ENCODE measurements around the gene EPHX1. TPM values are rescaled to one million over a fixed set of nuclear protein-coding genes. Genes with fewer than 3 reads are reported as not detected.

The EPHX1 gene
- total RNA-seq, 4 donors from 2014 or later = 89.0 to 177 (median 156) TPM

DNA sequence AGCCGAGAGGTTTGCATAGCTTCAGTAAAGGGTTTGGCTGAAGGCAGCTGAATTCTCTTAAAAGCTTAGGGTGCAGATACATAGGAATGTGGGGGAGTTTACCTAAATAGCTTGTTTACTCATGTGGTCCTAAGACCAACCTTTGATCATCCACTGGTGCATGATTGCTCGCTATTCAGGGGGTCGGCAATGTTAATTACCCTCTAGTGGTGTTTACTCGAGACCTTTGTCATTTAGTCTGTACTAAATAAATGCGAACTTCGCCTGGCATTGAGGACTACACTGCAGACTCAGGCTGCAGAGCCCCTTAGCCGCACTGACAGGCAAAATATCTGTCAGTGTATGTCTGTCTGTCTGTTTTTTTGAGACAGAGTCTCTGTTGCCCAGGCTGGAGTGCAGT, 40.4 kb downstream of the EPHX1 start:
- no peak for ATAC-seq (ENCODE audit: low FRiP score)
- DNase-seq (ENCODE audit: low spot score) = no peak
- TF ChIP-seq, protein P1, sequence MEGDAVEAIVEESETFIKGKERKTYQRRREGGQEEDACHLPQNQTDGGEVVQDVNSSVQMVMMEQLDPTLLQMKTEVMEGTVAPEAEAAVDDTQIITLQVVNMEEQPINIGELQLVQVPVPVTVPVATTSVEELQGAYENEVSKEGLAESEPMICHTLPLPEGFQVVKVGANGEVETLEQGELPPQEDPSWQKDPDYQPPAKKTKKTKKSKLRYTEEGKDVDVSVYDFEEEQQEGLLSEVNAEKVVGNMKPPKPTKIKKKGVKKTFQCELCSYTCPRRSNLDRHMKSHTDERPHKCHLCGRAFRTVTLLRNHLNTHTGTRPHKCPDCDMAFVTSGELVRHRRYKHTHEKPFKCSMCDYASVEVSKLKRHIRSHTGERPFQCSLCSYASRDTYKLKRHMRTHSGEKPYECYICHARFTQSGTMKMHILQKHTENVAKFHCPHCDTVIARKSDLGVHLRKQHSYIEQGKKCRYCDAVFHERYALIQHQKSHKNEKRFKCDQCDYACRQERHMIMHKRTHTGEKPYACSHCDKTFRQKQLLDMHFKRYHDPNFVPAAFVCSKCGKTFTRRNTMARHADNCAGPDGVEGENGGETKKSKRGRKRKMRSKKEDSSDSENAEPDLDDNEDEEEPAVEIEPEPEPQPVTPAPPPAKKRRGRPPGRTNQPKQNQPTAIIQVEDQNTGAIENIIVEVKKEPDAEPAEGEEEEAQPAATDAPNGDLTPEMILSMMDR (IDR thresholded peaks at IDR 0.05) = no peak

DNA sequence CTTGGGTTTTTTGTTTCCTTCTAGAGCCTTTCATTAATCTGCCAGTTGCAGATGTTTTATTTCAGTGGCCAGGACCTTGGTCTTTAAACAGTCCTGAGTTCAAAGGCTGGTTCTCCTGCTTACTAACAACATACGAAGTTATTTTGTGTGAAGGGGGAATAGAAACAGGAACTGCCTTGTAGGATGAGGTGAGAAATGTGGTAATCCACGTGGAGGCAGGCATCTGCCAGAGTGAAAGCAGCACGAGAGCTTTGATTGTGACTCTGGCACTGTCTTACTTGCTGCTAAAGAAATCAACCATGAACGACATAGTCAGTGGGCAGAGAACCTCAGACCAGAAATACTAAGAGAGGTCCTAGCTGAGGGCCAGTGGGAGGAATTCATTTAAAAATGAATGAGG, 41.9 kb downstream of the EPHX1 start:
- ATAC-seq (ENCODE audit: low FRiP score) (no peak), DNase-seq (ENCODE audit: low spot score) (no peak)
- TF ChIP-seq, protein P1 (IDR thresholded peaks at IDR 0.05) = no peak

- TF ChIP-seq, protein P1 (IDR thresholded peaks at IDR 0.05) = no peak
- ATAC-seq (ENCODE audit: low FRiP score) (no peak), DNase-seq (ENCODE audit: low spot score) (no peak)
Observed at GRCh38 chr1:225852413-225853124, 42.6 kb downstream of the EPHX1 start.

DNA sequence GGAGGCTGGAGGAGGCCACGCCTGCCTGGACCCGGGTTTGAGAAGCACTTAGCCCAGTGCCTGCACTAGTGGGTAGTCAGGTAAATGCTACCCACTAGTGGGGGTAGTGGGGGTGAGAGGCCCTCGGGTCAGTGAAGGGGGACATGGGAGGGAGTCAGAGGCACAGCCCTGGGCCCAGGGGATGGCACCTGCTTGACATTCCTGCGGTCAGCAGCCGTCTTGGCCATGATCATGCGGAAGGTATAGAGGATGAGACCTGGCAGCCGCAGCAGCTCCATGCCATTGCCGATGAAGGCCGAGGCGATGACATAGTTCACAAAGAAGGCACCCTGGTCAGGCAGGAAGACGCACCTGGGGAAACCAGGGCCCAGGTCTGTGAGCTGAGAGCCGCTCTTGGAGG, 43.5 kb downstream of the EPHX1 start:
- DNase-seq (ENCODE audit: low spot score) (no peak), ATAC-seq (ENCODE audit: low FRiP score) (no peak)
- TF ChIP-seq, protein P1 (IDR thresholded peaks at IDR 0.05) = no peak

DNA sequence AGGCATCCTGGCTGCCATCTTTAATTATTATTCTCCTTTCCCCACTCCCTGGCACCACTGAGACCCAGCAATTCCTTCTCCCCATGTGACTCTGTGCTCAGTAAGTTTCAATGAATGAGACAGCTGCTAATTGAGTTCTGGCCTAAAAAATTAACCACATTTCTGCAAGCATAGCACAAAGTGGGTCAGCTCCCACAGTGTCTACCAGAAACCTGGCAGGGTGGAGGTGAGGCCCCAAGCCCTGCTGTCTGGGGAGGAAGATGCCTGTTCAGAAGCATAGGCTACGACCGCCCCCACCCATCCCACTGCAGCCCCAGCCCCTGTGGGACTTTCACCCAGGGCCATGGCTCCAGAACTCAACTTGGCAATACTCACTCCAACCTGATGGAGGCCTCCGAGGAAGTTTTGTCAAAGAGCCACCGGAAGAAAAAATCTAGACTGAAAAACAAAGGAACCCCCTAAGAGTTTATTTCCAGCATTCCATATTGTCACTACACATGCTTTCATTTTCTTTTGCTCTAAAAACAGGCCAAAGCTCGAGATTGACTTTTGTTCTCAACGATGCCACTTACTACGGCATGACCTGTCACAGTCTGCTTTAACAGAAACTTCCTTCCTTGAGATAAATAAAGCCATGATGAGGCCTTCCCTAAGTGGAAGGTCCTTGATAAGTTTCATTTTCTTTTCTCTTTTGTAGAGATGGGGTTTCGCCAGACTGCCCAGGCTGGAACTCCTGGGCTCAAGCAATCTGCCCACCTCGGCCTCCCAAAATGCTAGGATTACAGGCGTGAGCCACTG, 45.8 kb downstream of the EPHX1 start:
- no peak for DNase-seq (ENCODE audit: low spot score)
- no peak for ATAC-seq (ENCODE audit: low FRiP score)
- TF ChIP-seq, protein P1 (IDR thresholded peaks at IDR 0.05) = no peak

DNA sequence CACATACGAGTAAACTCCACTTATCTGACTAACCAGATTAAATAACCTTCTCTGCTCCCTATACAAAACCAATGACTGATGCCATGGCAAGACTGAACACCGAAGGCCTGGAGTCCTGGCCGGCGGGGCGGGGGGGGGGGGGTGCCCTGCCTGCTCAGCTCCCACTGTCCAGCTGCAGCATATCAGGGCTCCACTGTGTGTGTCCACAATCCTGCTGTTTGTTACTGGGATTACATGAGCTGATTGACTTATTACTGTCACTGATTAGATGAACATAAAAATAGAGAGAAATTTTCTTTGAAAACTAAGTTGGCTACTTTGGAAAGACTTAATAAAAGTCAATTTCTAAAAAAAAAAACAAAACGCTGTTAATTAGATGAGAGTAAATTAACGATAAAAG, 47.3 kb downstream of the EPHX1 start:
- DNase-seq (ENCODE audit: low spot score) (no peak), ATAC-seq (ENCODE audit: low FRiP score) (no peak)
- TF ChIP-seq, protein P1 (IDR thresholded peaks at IDR 0.05) = no peak
